Trophoblast cell (in vitro differentiated cells and primary cell): ENCODE measurements around the gene CH25H.

Source experiments
- DNase-seq, 2 donors: peaks; one replicate each; pipeline ENCODE4 v3.0.0-alpha.2; 2016
- H2AFZ ChIP-seq: 2 replicates; pipeline ENCODE4 v1.6.1; 2013; ENCODE audit warnings: low read length, moderate library complexity, mild to moderate bottlenecking; ENCODE audit not compliant: insufficient read depth, poor library complexity
- H2AK5ac ChIP-seq: 2 replicates; pipeline ENCODE4 v1.6.1; 2013; ENCODE audit warnings: mild to moderate bottlenecking, low read length
- H2BK120ac ChIP-seq: 2 replicates; pipeline ENCODE4 v1.6.1; 2013; ENCODE audit warnings: low read length, mild to moderate bottlenecking, moderate library complexity; ENCODE audit not compliant: insufficient read depth, poor library complexity
- H2BK12ac ChIP-seq: 2 replicates; pipeline ENCODE4 v1.6.1; 2013; ENCODE audit warnings: mild to moderate bottlenecking, low read length, moderate library complexity
- H2BK5ac ChIP-seq: 2 replicates; pipeline ENCODE4 v1.6.1; 2013; ENCODE audit warnings: low read length, low read depth, moderate library complexity, mild to moderate bottlenecking; ENCODE audit not compliant: poor library complexity
- H3K14ac ChIP-seq: 2 replicates; pipeline ENCODE4 v1.6.1; 2013; ENCODE audit warnings: mild to moderate bottlenecking, low read length
- H3K18ac ChIP-seq: 2 replicates; pipeline ENCODE4 v1.6.1; 2013; ENCODE audit warnings: mild to moderate bottlenecking, low read length
- H3K23ac ChIP-seq: 2 replicates; pipeline ENCODE4 v1.6.1; 2013; ENCODE audit warnings: low read length
- H3K27ac ChIP-seq: 2 replicates; pipeline ENCODE4 v1.5.1; 2013; ENCODE audit warnings: low read depth, mild to moderate bottlenecking, inconsistent platforms, low read length, moderate library complexity
- H3K27me3 ChIP-seq: 2 replicates; pipeline ENCODE4 v1.6.1; 2013; ENCODE audit warnings: inconsistent platforms, mild to moderate bottlenecking, low read length, moderate library complexity; ENCODE audit not compliant: insufficient read depth
- H3K36me3 ChIP-seq, 2 experiments: 1 replicate in 1 of 2; 2 replicates in 1 of 2; pipeline ENCODE4 v1.6.1; 2013; ENCODE audit warnings: low read length in 2 of 2, mild to moderate bottlenecking in 2 of 2, moderate library complexity in 1 of 2; ENCODE audit not compliant: insufficient read depth in 2 of 2, control insufficient read depth in 1 of 2
- H3K4ac ChIP-seq: 2 replicates; pipeline ENCODE4 v1.6.1; 2013; ENCODE audit warnings: low read depth, mild to moderate bottlenecking, low read length, moderate library complexity
- H3K4me1 ChIP-seq, 2 experiments: 1 replicate in 1 of 2; 2 replicates in 1 of 2; pipeline ENCODE4 v1.6.1; 2013; ENCODE audit warnings: low read length in 2 of 2, mild to moderate bottlenecking in 2 of 2, moderate library complexity in 1 of 2; ENCODE audit not compliant: insufficient read depth in 2 of 2, control insufficient read depth in 1 of 2
- H3K4me2 ChIP-seq: 2 replicates; pipeline ENCODE4 v1.6.1; 2013; ENCODE audit warnings: inconsistent platforms, mild to moderate bottlenecking, low read length, moderate library complexity
- H3K4me3 ChIP-seq: 2 replicates; pipeline ENCODE4 v1.5.1; 2013; ENCODE audit warnings: mild to moderate bottlenecking, low read depth, low read length, inconsistent platforms
- H3K79me1 ChIP-seq: one replicate; pipeline ENCODE4 v1.6.1; 2013; ENCODE audit warnings: low read length
- H3K79me2 ChIP-seq: 2 replicates; pipeline ENCODE4 v1.6.1; 2013; ENCODE audit warnings: low read length, mild to moderate bottlenecking; ENCODE audit not compliant: control insufficient read depth, insufficient read depth, poor library complexity
- H3K9ac ChIP-seq: 2 replicates; pipeline ENCODE4 v1.6.1; 2013; ENCODE audit warnings: mild to moderate bottlenecking, low read length
- H3K9me3 ChIP-seq: 2 replicates; pipeline ENCODE4 v1.6.1; 2013; ENCODE audit warnings: low read depth, mild to moderate bottlenecking, control low read depth, inconsistent platforms, low read length; ENCODE audit not compliant: insufficient read depth
- H4K12ac ChIP-seq: 2 replicates; pipeline ENCODE4 v1.6.1; 2013; ENCODE audit warnings: low read depth, mild to moderate bottlenecking, low read length, moderate library complexity
- H4K8ac ChIP-seq: 2 replicates; pipeline ENCODE4 v1.6.1; 2013; ENCODE audit warnings: low read depth, mild to moderate bottlenecking, low read length, moderate library complexity
- H4K91ac ChIP-seq: one replicate; pipeline ENCODE4 v1.6.1; 2013; ENCODE audit warnings: low read depth, mild to moderate bottlenecking, low read length, moderate library complexity
- WGBS: extraction: QIAGEN DNeasy Blood & Tissue Kit; methylation state at CpG from one replicate; pipeline ENCODE4 v1.1.7; 2013; ENCODE audit warnings: missing lambda C conversion rate; ENCODE audit not compliant: insufficient read length, insufficient coverage; ENCODE audit errors: extremely low coverage; 5-methylcytosine and 5-hydroxymethylcytosine counted together

CH25H gene

GRCh38 chr10:89183571-89183970 is 23.5 kb downstream of the CH25H start:
- no peak overlapping the region for H3K14ac ChIP-seq
- no peak overlapping the region for H2BK120ac ChIP-seq
- no peak overlapping the region for H2AK5ac ChIP-seq
- H3K27ac ChIP-seq: no peak overlapping the region
- no peaks in the 10 kb centered on the region for H3K9me3 ChIP-seq
- H3K79me1 ChIP-seq: no peaks in the 10 kb centered on the region
- no peak overlapping the region for H3K4me2 ChIP-seq
- H3K4me1 ChIP-seq: no peaks in the 10 kb centered on the region
- H4K91ac ChIP-seq: no peak overlapping the region
- DNase-seq: no peak
- H4K12ac ChIP-seq: no peak overlapping the region
- no peak overlapping the region for H2BK5ac ChIP-seq
- H3K79me2 ChIP-seq: no peaks in the 10 kb centered on the region
- no peak overlapping the region for H3K4ac ChIP-seq
- H2AFZ ChIP-seq: no peak overlapping the region
- H3K36me3 ChIP-seq: no peaks in the 10 kb centered on the region
- H3K9ac ChIP-seq: no peak overlapping the region
- H3K27me3 ChIP-seq: no peaks in the 10 kb centered on the region
- no peak overlapping the region for H3K18ac ChIP-seq
- no peak overlapping the region for H2BK12ac ChIP-seq
- no peak overlapping the region for H3K23ac ChIP-seq
- no peak overlapping the region for H4K8ac ChIP-seq
- no peak overlapping the region for H3K4me3 ChIP-seq

GRCh38 chr10:89182894-89183293 is 24.2 kb downstream of the CH25H start:
- H4K91ac ChIP-seq: no peak overlapping the region
- no peak overlapping the region for H4K8ac ChIP-seq
- H3K9me3 ChIP-seq: no peaks in the 10 kb centered on the region
- H2AFZ ChIP-seq: no peak overlapping the region
- WGBS: no CpG with 5 or more reads among the region's 2 CpGs
- no peak overlapping the region for H2BK120ac ChIP-seq
- H3K14ac ChIP-seq: no peak overlapping the region
- no peak overlapping the region for H2BK5ac ChIP-seq
- no peak overlapping the region for H3K4ac ChIP-seq
- H3K79me1 ChIP-seq: no peaks in the 10 kb centered on the region
- DNase-seq: no peak
- no peak overlapping the region for H4K12ac ChIP-seq
- H3K27ac ChIP-seq: no peak overlapping the region
- H2AK5ac ChIP-seq: no peak overlapping the region
- H2BK12ac ChIP-seq: no peak overlapping the region
- H3K4me2 ChIP-seq: no peak overlapping the region
- H3K4me3 ChIP-seq: no peak overlapping the region
- H3K79me2 ChIP-seq: no peaks in the 10 kb centered on the region
- no peak overlapping the region for H3K9ac ChIP-seq
- H3K18ac ChIP-seq: no peak overlapping the region
- H3K23ac ChIP-seq: no peak overlapping the region
- no peaks in the 10 kb centered on the region for H3K36me3 ChIP-seq
- H3K4me1 ChIP-seq: no peaks in the 10 kb centered on the region
- H3K27me3 ChIP-seq: no peaks in the 10 kb centered on the region

- H4K8ac ChIP-seq: no peak overlapping the region
- no peak overlapping the region for H4K91ac ChIP-seq
- no peaks in the 10 kb centered on the region for H3K36me3 ChIP-seq
- no peaks in the 10 kb centered on the region for H3K79me1 ChIP-seq
- H3K9ac ChIP-seq: no peak overlapping the region
- no peak overlapping the region for H3K4me3 ChIP-seq
- no peak overlapping the region for H3K23ac ChIP-seq
- H3K27me3 ChIP-seq: no peaks in the 10 kb centered on the region
- H2AFZ ChIP-seq: no peak overlapping the region
- no peak overlapping the region for H2BK120ac ChIP-seq
- H3K79me2 ChIP-seq: no peaks in the 10 kb centered on the region
- H2AK5ac ChIP-seq: no peak overlapping the region
- no peak overlapping the region for H2BK12ac ChIP-seq
- no peak overlapping the region for H3K27ac ChIP-seq
- no peaks in the 10 kb centered on the region for H3K9me3 ChIP-seq
- DNase-seq: no peak
- no peak overlapping the region for H3K4ac ChIP-seq
- no peaks in the 10 kb centered on the region for H3K4me1 ChIP-seq
- no peak overlapping the region for H3K4me2 ChIP-seq
- H4K12ac ChIP-seq: no peak overlapping the region
- no peak overlapping the region for H2BK5ac ChIP-seq
- no peak overlapping the region for H3K14ac ChIP-seq
- H3K18ac ChIP-seq: no peak overlapping the region
These were observed 31.3 kb downstream of the CH25H start for GRCh38 chr10:89175816-89176215.

- no peak overlapping the region for H3K14ac ChIP-seq
- H3K79me1 ChIP-seq: no peaks in the 10 kb centered on the region
- no peak overlapping the region for H2AFZ ChIP-seq
- no peak overlapping the region for H3K27ac ChIP-seq
- no peak overlapping the region for H2BK120ac ChIP-seq
- no peak overlapping the region for H3K4me3 ChIP-seq
- no peaks in the 10 kb centered on the region for H3K79me2 ChIP-seq
- no peak overlapping the region for H2AK5ac ChIP-seq
- no peaks in the 10 kb centered on the region for H3K36me3 ChIP-seq
- no peak overlapping the region for H2BK12ac ChIP-seq
- no peak overlapping the region for H3K23ac ChIP-seq
- no peaks in the 10 kb centered on the region for H3K9me3 ChIP-seq
- H3K9ac ChIP-seq: no peak overlapping the region
- no peak overlapping the region for H4K91ac ChIP-seq
- no peak overlapping the region for H3K4ac ChIP-seq
- no peaks in the 10 kb centered on the region for H3K4me1 ChIP-seq
- H3K27me3 ChIP-seq: no peaks in the 10 kb centered on the region
- no peak overlapping the region for H4K12ac ChIP-seq
- H3K4me2 ChIP-seq: no peak overlapping the region
- no peak overlapping the region for H2BK5ac ChIP-seq
- no peak overlapping the region for H4K8ac ChIP-seq
- H3K18ac ChIP-seq: no peak overlapping the region
- no peak for DNase-seq
These were observed 34.0 kb downstream of the CH25H start for GRCh38 chr10:89173075-89173474.

GRCh38 chr10:89171996-89172395 is 35.1 kb downstream of the CH25H start:
- no peaks in the 10 kb centered on the region for H3K9me3 ChIP-seq

More at GRCh38 chr10:89171996-89172395, 35.1 kb downstream of the CH25H start:
- H3K4me2 ChIP-seq: no peak overlapping the region
- H3K18ac ChIP-seq: no peak overlapping the region
- H4K91ac ChIP-seq: no peak overlapping the region
- H2AFZ ChIP-seq: no peak overlapping the region
- H4K8ac ChIP-seq: no peak overlapping the region
- H3K27ac ChIP-seq: no peak overlapping the region
- no peak overlapping the region for H3K9ac ChIP-seq
- H2BK12ac ChIP-seq: no peak overlapping the region
- no peaks in the 10 kb centered on the region for H3K4me1 ChIP-seq
- peak in 1 of 2 donors; percentile 11 for DNase-seq
- H3K79me2 ChIP-seq: no peaks in the 10 kb centered on the region
- H4K12ac ChIP-seq: no peak overlapping the region
- H2AK5ac ChIP-seq: no peak overlapping the region
- H3K4me3 ChIP-seq: no peak overlapping the region
- H3K79me1 ChIP-seq: no peaks in the 10 kb centered on the region
- no peak overlapping the region for H2BK120ac ChIP-seq
- no CpG with 5 or more reads among the region's 4 CpGs for WGBS
- no peaks in the 10 kb centered on the region for H3K27me3 ChIP-seq
- H3K14ac ChIP-seq: no peak overlapping the region
- no peak overlapping the region for H2BK5ac ChIP-seq
- H3K23ac ChIP-seq: no peak overlapping the region
- no peaks in the 10 kb centered on the region for H3K36me3 ChIP-seq
- no peak overlapping the region for H3K4ac ChIP-seq
